MV-4-11 (cell line): ENCODE results near the gene TMCC3.

Source experiments
- DNase-seq: peaks from one replicate; lab custom pipeline; 2025; lab: John Stamatoyannopoulos, UW

Gene TMCC3

DNA sequence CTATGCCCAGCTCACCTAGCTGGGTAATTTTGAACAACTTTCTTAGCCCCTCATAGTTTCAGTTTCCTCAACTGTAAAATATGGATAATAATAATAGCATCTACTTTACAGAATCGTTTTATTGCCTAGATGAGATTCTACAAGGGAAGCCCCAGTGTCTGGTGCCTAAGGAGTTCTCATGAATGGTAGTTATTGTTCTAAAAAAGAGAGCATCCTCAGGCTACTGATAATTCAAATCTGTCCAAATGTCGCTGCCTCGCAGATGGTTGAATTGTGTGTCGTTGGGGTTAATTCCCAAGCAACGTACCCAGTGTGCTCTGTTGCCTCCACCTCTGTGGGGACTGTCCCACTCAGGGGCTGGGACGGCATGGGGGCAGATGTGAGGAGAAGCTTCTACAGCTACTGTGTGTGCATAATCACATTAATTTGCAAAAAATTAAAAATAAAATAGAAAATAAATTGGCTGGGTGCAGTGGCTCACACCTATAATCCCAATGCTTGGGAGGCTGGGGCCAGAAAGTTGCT lies 119.1 kb downstream of the TMCC3 start:
- no peak for DNase-seq

DNA sequence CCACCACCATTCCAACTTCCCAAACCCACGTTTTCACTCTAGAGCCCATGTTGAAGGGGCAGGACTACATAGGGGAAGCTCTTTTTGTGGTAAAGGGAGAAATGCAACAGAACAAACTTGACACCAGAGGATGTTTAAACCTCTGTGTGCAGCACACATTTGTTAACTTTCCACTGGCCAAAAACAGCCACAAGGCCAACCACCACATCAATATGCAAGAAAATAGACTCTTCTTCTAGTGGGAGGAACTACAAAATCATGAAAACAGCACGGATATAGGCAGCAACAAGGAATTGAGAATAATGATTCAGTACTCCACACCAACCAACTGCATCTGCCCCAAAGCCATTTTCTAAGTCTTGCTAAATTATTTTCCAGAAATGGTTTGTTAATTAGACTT lies 124.4 kb downstream of the TMCC3 start:
- peak; percentile 97 for DNase-seq
